ENCODE data around the gene LRRD1. TPM values are rescaled to one million over a fixed set of nuclear protein-coding genes. Genes with fewer than 3 reads are reported as not detected.
"Not testable (repeated sequence)": the region's sequence is repeated elsewhere in the genome, so short reads cannot be mapped to it uniquely, and the experiment has no call there.

Gene LRRD1
- total RNA-seq, 1 experiment from 2014 or later: not detected

DNA sequence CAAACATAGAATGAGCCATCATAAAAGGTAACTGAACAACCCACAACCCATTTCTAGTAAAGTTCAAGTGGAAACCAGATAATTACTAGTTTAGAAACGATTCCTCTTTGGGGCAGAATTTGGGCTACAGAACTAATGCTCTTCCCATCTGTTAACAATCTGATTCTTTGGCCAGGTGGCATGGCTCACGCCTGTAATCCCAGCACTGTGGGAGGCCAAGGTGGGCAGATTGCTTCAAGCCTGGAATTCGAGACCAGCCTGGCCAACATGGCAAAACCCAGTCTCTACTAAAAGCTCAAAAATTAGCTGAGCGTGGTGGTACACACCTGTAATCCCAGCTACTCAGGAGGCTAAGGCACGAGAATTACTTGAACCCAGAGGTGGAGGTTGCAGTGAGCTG is 63.1 kb downstream of the LRRD1 start:
- no peak overlapping the region for H3K4me3 Mint-ChIP-seq (ENCODE audit: unreplicated experiment)
- ChIA-PET CTCF (interaction anchor here (0.7 to 2.0 kb wide), 2 partner anchors 8 to 17 kb away, joined by 3 to 14 read pairs; no protein-coding TSS in a partner anchor), POLR2A (interaction anchor here (0.8 to 0.9 kb wide), 2 partner anchors 9 to 15 kb away, joined by 3 read pairs; no protein-coding TSS in a partner anchor)
- no TSS peak for BruUV-seq (replicated peaks)
- peaks cover 13% of the 10 kb centered on the region for H3K4me1 Mint-ChIP-seq (ENCODE audit: insufficient read depth, unreplicated experiment)
- peaks cover 60% of the 10 kb centered on the region for H3K36me3 Mint-ChIP-seq (ENCODE audit: insufficient read depth, unreplicated experiment)
- no peak for DNase-seq (ENCODE audit: unreplicated experiment)
- H3K9me3 Mint-ChIP-seq (ENCODE audit: unreplicated experiment): no peaks in the 10 kb centered on the region
- TF ChIP-seq, protein P1, sequence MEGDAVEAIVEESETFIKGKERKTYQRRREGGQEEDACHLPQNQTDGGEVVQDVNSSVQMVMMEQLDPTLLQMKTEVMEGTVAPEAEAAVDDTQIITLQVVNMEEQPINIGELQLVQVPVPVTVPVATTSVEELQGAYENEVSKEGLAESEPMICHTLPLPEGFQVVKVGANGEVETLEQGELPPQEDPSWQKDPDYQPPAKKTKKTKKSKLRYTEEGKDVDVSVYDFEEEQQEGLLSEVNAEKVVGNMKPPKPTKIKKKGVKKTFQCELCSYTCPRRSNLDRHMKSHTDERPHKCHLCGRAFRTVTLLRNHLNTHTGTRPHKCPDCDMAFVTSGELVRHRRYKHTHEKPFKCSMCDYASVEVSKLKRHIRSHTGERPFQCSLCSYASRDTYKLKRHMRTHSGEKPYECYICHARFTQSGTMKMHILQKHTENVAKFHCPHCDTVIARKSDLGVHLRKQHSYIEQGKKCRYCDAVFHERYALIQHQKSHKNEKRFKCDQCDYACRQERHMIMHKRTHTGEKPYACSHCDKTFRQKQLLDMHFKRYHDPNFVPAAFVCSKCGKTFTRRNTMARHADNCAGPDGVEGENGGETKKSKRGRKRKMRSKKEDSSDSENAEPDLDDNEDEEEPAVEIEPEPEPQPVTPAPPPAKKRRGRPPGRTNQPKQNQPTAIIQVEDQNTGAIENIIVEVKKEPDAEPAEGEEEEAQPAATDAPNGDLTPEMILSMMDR (IDR thresholded peaks at IDR 0.05; ENCODE audit: unreplicated experiment): no peak
- no peak overlapping the region for H3K27ac Mint-ChIP-seq (ENCODE audit: low read depth, unreplicated experiment)
- H3K27me3 Mint-ChIP-seq (ENCODE audit: insufficient read depth, unreplicated experiment): no peaks in the 10 kb centered on the region
- intact Hi-C loops (cut with micrococcal nuclease): loop anchor here (2.0 kb wide), 1 partner anchor 25 kb away; no protein-coding TSS in a partner anchor

DNA sequence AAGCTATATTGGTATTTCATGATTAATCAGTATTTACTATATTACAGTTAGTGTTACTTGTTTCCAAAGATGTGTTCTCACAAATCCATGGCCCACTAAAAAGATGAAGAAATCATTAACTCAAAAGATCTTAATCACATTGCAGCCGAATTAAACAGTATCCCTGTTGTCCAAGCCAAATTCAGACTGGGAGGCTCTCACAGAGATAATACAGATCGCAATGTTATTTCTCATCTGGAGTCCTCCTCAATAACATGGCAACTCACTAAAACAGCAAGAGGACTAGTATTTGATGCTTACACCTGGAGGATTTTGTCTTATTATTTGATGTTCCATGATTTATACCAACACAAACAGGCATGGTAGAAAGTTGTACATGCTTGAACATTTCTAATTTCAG is 68.1 kb downstream of the LRRD1 start:
- Mint-ChIP-seq H3K4me1 (ENCODE audit: insufficient read depth, unreplicated experiment) (peaks cover 6% of the 10 kb centered on the region), H3K36me3 (ENCODE audit: insufficient read depth, unreplicated experiment) (peaks cover 77% of the 10 kb centered on the region), H3K4me3 (ENCODE audit: unreplicated experiment) (no peak overlapping the region), H3K27ac (ENCODE audit: low read depth, unreplicated experiment) (no peak overlapping the region), H3K27me3 (ENCODE audit: insufficient read depth, unreplicated experiment) (no peaks in the 10 kb centered on the region), H3K9me3 (ENCODE audit: unreplicated experiment) (no peaks in the 10 kb centered on the region)
- no TSS peak for BruUV-seq (replicated peaks)
- POLR2A ChIA-PET: interaction anchor here (1.0 to 1.7 kb wide), 2 partner anchors 10 to 22 kb away, joined by 3 to 4 read pairs; no protein-coding TSS in a partner anchor
- TF ChIP-seq, protein P1 (IDR thresholded peaks at IDR 0.05; ENCODE audit: unreplicated experiment): no peak
- no peak for DNase-seq (ENCODE audit: unreplicated experiment)
- CTCF ChIA-PET: no interaction called here
- intact Hi-C loops (cut with micrococcal nuclease): no loop called here

DNA sequence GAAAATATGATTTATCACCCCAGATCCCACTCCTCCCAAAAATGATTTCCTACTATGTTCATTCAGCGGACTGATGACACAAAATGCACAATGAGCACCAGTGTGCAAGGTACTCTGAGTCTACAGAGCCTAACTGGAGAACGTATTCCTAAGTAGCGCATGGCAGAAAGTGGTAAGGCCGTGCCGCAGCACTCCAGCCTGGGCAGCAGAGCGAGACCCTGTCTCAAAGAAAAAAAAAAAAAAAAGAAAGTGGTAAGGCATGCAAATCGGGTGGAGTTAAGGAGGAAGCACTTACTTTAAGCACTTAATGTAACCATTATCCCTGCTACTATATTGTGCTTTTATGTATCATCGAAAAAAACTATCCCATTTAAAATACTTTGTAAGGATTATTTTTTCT is 70.1 kb downstream of the LRRD1 start:
- no peaks in the 10 kb centered on the region for H3K4me1 Mint-ChIP-seq (ENCODE audit: insufficient read depth, unreplicated experiment)
- no peak overlapping the region for H3K4me3 Mint-ChIP-seq (ENCODE audit: unreplicated experiment)
- ChIA-PET POLR2A (interaction anchor here (0.6 to 0.9 kb wide), 2 partner anchors 11 to 168 kb away, joined by 3 to 7 read pairs; partner anchors contain the start of gene AKAP9), CTCF (no interaction called here)
- H3K9me3 Mint-ChIP-seq (ENCODE audit: unreplicated experiment): no peaks in the 10 kb centered on the region
- intact Hi-C loops (cut with micrococcal nuclease): no loop called here
- BruUV-seq (replicated peaks): no TSS peak
- peaks cover 76% of the 10 kb centered on the region for H3K36me3 Mint-ChIP-seq (ENCODE audit: insufficient read depth, unreplicated experiment)
- TF ChIP-seq, protein P1 (IDR thresholded peaks at IDR 0.05; ENCODE audit: unreplicated experiment): no peak
- no peak for DNase-seq (ENCODE audit: unreplicated experiment)
- no peak overlapping the region for H3K27ac Mint-ChIP-seq (ENCODE audit: low read depth, unreplicated experiment)
- H3K27me3 Mint-ChIP-seq (ENCODE audit: insufficient read depth, unreplicated experiment): no peaks in the 10 kb centered on the region

DNA sequence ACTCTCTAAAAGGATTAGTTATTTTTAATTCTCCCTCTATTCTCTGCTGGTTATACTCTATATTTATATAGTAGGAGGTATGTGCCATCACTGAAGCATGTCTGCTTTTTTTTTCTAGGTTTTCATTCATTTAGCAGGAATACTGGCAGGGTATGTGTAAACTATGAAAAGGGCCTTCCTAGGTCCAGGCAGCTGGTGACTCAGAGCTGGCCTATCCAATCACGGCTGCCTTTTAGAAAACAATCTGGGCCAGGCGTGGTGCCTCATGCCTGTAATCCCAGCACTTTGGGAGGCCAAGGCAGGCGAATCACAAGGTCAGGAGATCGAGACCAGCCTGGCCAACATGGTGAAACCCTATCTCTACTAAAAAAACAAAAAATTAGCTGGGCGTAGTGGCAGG is 76.1 kb downstream of the LRRD1 start:
- H3K27me3 Mint-ChIP-seq (ENCODE audit: insufficient read depth, unreplicated experiment); BruUV-seq (replicated peaks); H3K27ac Mint-ChIP-seq (ENCODE audit: low read depth, unreplicated experiment); CTCF ChIA-PET; POLR2A ChIA-PET; H3K4me3 Mint-ChIP-seq (ENCODE audit: unreplicated experiment); H3K4me1 Mint-ChIP-seq (ENCODE audit: insufficient read depth, unreplicated experiment); intact Hi-C loops (cut with micrococcal nuclease); H3K9me3 Mint-ChIP-seq (ENCODE audit: unreplicated experiment): not testable (repeated sequence)
- DNase-seq (ENCODE audit: unreplicated experiment): peak; percentile 6
- peaks cover 91% of the 10 kb centered on the region for H3K36me3 Mint-ChIP-seq (ENCODE audit: insufficient read depth, unreplicated experiment)

All from MCF 10A (cell line).